Posterior vena cava (tissue), 2 donors: ENCODE results near the gene TNIK. TPM values are rescaled to one million over a fixed set of nuclear protein-coding genes. Genes with fewer than 3 reads are reported as not detected.

ENCODE experiments used
- DNase-seq: peaks from one replicate; pipeline ENCODE4 v3.0.0-alpha.2; 2020; ENCODE audit warnings: low spot score
- intact Hi-C, 2 donors: fragments of 100-400 bp; cut with DNase I; formaldehyde crosslinking; loops; one replicate each; pipeline versions ENCODE4 v1.14.1 to v1.14.2; 2022 to 2023
- total RNA-seq, 2 donors: library from RNA; stranded (reverse); fragmentation: NEBNext Ultra II Directional; extraction: Animal tissue kit (Norgen Biotek cat#: 25700); gene quantifications; one replicate each; pipeline ENCODE4 v1.2.1, GENCODE V29; 2021
- donor health status: DM: yes; HTN: yes; CAD: no.
- donor health status: DM: yes; HTN: yes; CAD: no.

Gene TNIK
- total RNA-seq, 2 donors from 2014 or later = 16.5 to 20.3 TPM

- intact Hi-C loops = no loop called here
- no peak for DNase-seq
These were observed 231.0 kb downstream of the TNIK start for GRCh38 chr3:171229173-171229572.

DNA sequence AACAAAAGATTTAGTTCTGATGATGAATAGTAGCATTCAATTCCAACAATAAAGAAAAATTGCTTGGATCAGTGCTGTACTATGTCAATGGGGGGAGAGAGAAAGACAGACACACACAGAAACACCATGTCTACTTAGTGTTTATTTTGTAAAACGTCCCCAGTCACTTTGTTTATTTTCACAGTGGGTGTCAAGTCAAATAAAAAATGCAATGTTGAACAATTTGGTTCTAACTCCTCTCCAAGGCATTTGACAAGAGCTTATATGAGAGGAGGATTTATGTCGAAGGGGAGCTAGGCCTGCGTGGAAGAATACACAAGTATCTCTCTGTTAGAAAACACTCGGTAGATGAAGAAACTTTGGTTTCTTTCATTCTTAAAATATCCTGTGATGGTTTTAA is 232.0 kb downstream of the TNIK start:
- intact Hi-C loops = no loop called here
- no peak for DNase-seq

- intact Hi-C loops = no loop called here
- DNase-seq = no peak
These were observed 232.4 kb downstream of the TNIK start for GRCh38 chr3:171227828-171228227.

- no peak for DNase-seq
- intact Hi-C loops = no loop called here
These were observed 232.8 kb downstream of the TNIK start for GRCh38 chr3:171227359-171227758.

DNA sequence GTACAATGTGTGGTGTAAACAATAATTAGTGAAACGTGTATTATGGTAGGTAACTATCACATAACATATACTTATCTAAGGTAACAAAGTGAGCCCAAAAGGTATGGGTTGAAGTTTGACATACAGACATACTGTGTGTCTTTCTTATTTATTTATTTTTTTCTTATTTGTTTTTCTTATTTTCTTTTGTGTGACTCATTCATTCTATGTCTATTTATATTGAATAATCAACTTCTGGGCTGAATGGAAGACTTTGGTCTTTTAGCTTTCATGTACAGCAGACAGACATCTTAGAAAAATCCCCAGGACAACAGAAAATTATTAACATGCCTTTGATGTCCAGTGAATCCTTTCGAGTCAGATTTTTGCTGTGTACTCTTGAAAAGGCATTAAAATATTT is 233.4 kb downstream of the TNIK start:
- intact Hi-C loops = no loop called here
- DNase-seq = no peak

DNA sequence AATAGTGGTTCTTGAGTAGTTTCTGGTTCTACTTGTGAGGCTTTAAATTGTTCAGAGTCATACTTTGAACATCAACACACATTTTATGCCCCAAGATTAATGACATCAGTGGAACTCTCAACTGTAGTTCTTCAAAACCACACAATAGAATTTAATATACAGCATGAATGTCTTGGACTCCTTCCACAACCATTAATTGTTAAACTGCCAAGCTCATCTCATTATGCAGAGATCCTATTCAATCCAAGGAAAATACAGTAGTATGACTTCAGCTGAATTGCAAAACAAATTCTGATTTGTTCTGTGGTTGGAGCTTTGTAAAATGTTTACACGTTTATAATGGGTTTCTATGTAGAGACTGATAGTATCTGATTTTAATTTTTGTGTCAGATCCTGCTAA is 234.5 kb downstream of the TNIK start:
- DNase-seq = no peak
- intact Hi-C loops = no loop called here

DNA sequence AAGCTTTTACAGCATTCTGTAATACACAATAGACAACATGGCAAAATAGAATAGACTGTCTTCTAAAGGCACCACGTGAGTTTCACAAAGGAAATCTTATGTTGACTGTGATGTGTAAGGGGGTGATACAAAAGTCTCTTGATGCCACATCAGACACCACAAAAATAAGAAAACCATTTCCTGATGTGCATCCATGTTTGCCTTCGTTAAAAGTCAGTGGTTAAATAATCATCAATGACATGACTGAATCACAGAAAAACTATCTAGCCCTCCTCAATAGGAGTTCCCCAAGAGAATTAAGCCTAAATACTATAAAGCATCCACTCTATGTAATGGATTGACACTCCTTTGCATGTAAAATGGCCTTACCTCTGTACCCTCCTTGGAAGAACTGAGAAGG is 235.0 kb downstream of the TNIK start:
- no peak for DNase-seq
- intact Hi-C loops = no loop called here

DNA sequence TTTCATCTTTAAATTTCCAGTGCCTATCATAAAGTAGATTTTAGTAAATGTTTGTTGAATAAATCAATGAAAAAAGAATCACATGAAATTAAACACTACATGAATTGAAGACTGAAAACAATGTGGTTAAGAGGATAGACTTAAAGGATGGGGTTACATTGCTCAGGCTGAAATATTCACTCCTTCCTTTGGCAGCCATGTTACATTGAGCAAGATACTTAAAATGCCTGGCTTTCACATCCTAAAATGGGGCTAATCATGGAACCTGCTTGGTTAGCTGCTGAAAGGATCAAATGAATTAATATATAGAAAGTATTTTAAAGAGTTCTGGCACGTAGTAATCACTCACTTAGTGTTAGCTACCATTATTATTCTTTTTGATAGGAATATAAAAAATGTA is 236.8 kb downstream of the TNIK start:
- no peak for DNase-seq
- intact Hi-C loops = no loop called here

DNA sequence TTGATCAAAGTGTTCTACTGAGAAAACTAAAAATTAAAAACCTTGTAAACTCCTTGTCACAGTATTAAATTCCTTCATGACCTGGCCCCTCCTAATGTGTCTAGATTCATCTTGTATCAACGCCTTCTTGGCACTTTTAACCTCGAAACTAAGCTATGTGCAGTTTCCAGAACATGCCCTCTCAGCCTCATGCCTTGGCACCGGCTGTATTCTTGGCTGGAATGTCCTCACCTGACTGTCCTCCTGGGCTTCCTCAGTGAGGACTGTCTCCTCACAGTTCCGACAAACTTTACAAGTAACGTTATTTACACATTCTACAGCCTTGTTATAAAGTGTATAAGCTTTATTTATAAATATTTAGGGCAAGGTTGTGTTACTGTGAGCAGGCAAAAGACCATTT is 237.2 kb downstream of the TNIK start:
- no peak for DNase-seq
- intact Hi-C loops = no loop called here

GRCh38 chr3:171221597-171221996 is 238.6 kb downstream of the TNIK start:
- DNase-seq = no peak
- intact Hi-C loops = no loop called here

- intact Hi-C loops = no loop called here
- DNase-seq = no peak
These were observed 239.1 kb downstream of the TNIK start for GRCh38 chr3:171221104-171221503.

DNA sequence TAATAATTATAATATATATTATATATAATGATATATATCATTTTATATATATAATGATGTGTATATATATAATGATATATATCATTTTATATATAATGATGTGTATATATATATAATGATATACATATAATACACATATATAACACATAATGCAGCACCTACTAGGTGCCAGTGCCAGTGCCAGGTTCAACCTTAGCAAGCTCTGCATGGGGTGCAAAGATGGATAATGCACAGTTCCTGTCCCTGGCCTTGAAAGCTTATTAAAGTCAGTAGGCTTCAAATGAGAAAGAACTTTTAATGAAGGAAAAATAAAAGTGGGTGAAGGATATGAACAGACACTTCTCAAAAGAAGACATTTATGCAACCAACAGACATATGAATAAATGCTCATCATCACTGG is 240.9 kb downstream of the TNIK start:
- intact Hi-C loops = no loop called here
- no peak for DNase-seq

DNA sequence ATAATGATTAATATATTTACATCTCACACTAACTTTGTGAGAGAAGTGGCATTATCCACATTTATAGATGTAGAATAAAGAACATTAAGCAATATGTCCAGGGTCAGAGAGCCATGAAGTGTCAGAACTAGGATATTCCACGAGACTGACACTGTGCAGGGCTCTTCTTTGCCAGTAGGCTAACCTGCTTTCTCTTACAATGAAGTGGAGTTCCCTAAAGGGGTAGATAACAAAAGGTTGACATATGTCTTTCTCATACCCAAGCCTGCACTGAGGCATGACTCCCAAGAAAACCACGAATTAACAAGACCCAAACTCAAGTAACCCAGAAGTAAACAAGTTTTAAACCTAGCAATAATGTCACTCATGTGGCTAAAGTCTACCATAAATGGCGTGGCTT is 242.1 kb downstream of the TNIK start:
- intact Hi-C loops = no loop called here
- no peak for DNase-seq

DNA sequence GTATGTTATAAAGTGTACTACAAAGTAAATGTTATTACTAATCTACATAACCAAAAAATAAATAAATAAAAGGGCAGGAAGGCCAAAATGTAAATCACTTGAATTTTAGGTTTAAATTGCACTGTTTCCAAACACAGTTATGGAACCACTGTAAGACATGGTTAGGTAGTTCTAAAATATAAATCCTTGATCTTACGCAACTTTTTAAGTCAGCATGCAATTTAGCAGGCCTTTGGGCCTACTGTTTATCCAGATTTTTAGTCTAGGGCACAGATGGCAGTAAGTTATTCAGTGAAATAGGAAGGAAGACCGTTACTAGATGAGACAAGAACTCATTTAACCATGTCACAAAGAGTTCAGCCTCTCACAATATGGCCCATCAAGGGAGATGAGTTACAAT is 246.3 kb downstream of the TNIK start:
- no peak for DNase-seq
- intact Hi-C loops = no loop called here

DNA sequence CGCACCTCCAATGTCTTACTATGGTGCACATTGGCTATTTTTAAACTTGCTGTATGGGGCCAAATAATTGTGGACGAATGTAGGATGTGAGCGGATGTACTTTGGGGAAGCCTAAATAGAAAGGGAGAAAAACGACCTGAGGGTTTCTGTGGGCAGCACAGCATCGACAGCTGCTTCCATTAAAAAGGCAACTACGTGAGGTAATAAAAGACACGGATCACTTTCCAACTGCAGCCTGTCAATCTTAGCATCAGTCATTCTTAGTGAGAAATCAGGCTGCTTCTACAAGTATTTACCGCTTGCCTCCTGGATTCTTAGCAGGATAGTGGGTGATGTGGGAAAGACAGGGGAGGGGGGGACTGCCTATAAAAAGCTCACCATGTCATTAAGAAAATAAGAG is 247.0 kb downstream of the TNIK start:
- intact Hi-C loops = no loop called here
- no peak for DNase-seq

GRCh38 chr3:171212648-171213047 is 247.6 kb downstream of the TNIK start:
- intact Hi-C loops = no loop called here

DNA sequence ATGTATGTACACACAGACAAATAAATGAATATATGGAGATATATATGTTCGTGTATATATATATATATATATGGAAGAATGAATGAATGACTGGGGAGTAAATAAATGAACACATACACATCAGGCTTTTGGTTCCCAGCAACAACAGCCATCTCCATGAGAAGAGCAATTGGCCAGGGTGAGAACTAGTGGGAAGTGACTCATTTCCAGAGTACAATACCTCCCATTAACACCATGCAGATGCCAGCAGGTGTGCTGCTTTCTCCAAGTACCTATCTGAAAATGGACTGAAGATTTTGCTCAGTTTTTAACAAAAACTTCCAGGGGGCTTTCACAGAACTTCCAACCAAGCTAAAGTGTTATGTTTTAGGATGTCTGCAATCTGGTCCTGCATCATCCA is 253.9 kb downstream of the TNIK start:
- DNase-seq = no peak
- intact Hi-C loops = no loop called here

More at GRCh38 chr3:171212648-171213047, 247.6 kb downstream of the TNIK start:
- DNase-seq = no peak

DNA sequence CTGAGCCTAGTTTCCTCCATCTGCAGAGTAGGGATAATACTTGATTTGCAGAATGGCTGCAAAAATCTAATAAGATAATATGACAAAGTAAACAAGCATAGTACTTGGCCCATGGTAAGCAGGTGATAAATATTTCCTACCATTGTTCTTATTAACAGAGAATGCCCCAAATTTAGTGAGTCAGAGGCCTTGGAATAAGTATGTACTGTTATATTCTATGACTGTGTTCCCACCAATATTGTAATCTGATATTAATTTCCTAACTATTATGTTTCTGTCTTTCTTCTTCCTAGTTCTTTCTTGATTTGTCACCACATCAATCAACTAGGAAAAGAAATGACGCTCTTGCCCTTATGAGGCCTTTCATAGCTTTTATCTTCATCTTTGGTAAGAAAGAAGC is 255.3 kb downstream of the TNIK start:
- intact Hi-C loops = no loop called here

GRCh38 chr3:171201825-171202224 is 258.4 kb downstream of the TNIK start:
- intact Hi-C loops = no loop called here
- no peak for DNase-seq

More for the DNA sequence above, 255.3 kb downstream of the TNIK start:
- no peak for DNase-seq

DNA sequence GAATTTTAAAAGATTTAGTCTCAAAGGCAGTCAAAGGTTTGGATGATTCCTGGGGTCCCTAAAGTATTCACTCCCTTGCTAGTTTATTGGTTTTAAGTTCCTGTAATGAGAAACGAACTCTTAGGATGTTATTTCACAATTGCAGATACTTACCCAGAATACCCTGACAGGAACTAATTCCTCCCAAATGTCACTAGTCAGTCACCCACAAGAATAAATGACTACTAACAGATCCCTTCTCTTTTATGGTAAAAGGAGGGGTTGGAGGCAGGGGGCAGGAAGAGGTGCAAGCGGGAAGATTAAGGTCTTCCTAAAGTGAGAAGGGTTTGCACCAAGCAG is 259.5 kb downstream of the TNIK start:
- intact Hi-C loops = no loop called here

GRCh38 chr3:171200052-171200749 is 260.0 kb downstream of the TNIK start:
- DNase-seq = no peak

More for the DNA sequence above, 259.5 kb downstream of the TNIK start:
- no peak for DNase-seq

GRCh38 chr3:171199473-171199829 is 260.8 kb downstream of the TNIK start:
- intact Hi-C loops = no loop called here

More at GRCh38 chr3:171200052-171200749, 260.0 kb downstream of the TNIK start:
- intact Hi-C loops = no loop called here

More at GRCh38 chr3:171199473-171199829, 260.8 kb downstream of the TNIK start:
- no peak for DNase-seq
